SK-N-MC (cell line): ENCODE measurements around the gene GRB10.

Experiments
- EZH2 ChIP-seq: fragments of 200-600 bp; sonication (generic); IDR thresholded peaks from one replicate; pipeline ENCODE4 v1.6.1; 2017; ENCODE audit warnings: antibody characterized with exemption
- POLR2AphosphoS5 ChIP-seq: IDR thresholded peaks from 2 replicates; pipeline ENCODE4 v1.6.1; 2012; ENCODE audit warnings: mild to moderate bottlenecking, low read depth, low read length, borderline replicate concordance

DNA sequence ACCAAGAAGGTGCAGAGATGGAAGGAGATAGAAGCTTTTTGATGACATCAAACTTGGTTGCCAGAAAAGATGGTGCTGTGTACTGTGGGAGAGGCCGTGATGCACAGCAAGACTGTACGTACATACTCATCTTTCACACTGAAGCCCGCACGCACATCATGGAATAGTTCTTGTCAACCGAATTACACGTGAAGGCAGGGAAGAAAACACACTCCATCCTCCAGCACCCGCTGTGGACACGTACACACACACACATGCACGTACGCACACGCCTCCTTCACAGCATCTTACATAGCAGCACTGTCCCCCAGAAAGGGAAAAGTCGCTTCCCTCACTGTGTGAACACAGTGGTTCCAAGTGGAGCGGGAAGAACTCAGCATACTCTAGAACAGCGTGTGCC lies 163.0 kb downstream of the GRB10 start:
- TF ChIP-seq POLR2AphosphoS5 (no peak), EZH2 (no peak)
